Progenitor cell of endocrine pancreas (in vitro differentiated cells): ENCODE results near the gene C18orf54. TPM values are rescaled to one million over a fixed set of nuclear protein-coding genes. Genes with fewer than 3 reads are reported as not detected.

Source experiments
- DNase-seq: peaks from one replicate; pipeline ENCODE4 v3.0.0; 2021; ENCODE audit warnings: low spot score; ENCODE audit not compliant: unreplicated experiment
- H3K27ac Mint-ChIP-seq: 2 replicates; pipeline ENCODE4 v1.8.0; 2021; ENCODE audit warnings: mild to moderate bottlenecking, moderate library complexity, mixed read lengths
- H3K27me3 Mint-ChIP-seq: 2 replicates; pipeline ENCODE4 v1.8.0; 2021; ENCODE audit warnings: mixed read lengths
- H3K36me3 Mint-ChIP-seq: 2 replicates; pipeline ENCODE4 v1.8.0; 2022; ENCODE audit warnings: mixed read lengths; ENCODE audit not compliant: insufficient read depth
- H3K4me1 Mint-ChIP-seq: 2 replicates; pipeline ENCODE4 v1.8.0; 2021; ENCODE audit warnings: low read depth, mixed read lengths
- H3K4me3 Mint-ChIP-seq: 2 replicates; pipeline ENCODE4 v1.8.0; 2021; ENCODE audit warnings: low read depth, mild to moderate bottlenecking, moderate library complexity, mixed read lengths
- H3K9me3 Mint-ChIP-seq: 2 replicates; pipeline ENCODE4 v1.8.0; 2021; ENCODE audit warnings: low read depth, mixed read lengths
- total RNA-seq: library from RNA; stranded (reverse); gene quantifications from 2 replicates; pipeline ENCODE4 v1.2.1, GENCODE V29; 2021
- TF ChIP-seq, protein P1 (sequence below): fragments of 200-600 bp; sonication (generic); IDR thresholded peaks from one replicate; pipeline ENCODE4 v1.5.0; 2021; ENCODE audit warnings: antibody characterized with exemption, mild to moderate bottlenecking; ENCODE audit not compliant: unreplicated experiment

C18orf54 gene
- total RNA-seq, 1 donor from 2014 or later: 12.2 TPM

GRCh38 chr18:54327818-54328217, 29.9 kb upstream of the C18orf54 start:
- peaks cover 4% of the 10 kb centered on the region for H3K4me1 Mint-ChIP-seq
- no peaks in the 10 kb centered on the region for H3K36me3 Mint-ChIP-seq
- H3K4me3 Mint-ChIP-seq: no peak overlapping the region
- no peak overlapping the region for H3K27ac Mint-ChIP-seq
- H3K27me3 Mint-ChIP-seq: no peaks in the 10 kb centered on the region
- no peak for DNase-seq
- no peaks in the 10 kb centered on the region for H3K9me3 Mint-ChIP-seq
- TF ChIP-seq, protein P1, sequence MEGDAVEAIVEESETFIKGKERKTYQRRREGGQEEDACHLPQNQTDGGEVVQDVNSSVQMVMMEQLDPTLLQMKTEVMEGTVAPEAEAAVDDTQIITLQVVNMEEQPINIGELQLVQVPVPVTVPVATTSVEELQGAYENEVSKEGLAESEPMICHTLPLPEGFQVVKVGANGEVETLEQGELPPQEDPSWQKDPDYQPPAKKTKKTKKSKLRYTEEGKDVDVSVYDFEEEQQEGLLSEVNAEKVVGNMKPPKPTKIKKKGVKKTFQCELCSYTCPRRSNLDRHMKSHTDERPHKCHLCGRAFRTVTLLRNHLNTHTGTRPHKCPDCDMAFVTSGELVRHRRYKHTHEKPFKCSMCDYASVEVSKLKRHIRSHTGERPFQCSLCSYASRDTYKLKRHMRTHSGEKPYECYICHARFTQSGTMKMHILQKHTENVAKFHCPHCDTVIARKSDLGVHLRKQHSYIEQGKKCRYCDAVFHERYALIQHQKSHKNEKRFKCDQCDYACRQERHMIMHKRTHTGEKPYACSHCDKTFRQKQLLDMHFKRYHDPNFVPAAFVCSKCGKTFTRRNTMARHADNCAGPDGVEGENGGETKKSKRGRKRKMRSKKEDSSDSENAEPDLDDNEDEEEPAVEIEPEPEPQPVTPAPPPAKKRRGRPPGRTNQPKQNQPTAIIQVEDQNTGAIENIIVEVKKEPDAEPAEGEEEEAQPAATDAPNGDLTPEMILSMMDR: no peak

- H3K27me3 Mint-ChIP-seq: no peaks in the 10 kb centered on the region
- H3K4me1 Mint-ChIP-seq: peaks cover 4% of the 10 kb centered on the region
- no peaks in the 10 kb centered on the region for H3K36me3 Mint-ChIP-seq
These were observed 27.9 kb upstream of the C18orf54 start for GRCh38 chr18:54329787-54330186.

GRCh38 chr18:54330768-54331548, 26.7 kb upstream of the C18orf54 start:
- TF ChIP-seq, protein P1: no peak
- H3K4me3 Mint-ChIP-seq: no peak overlapping the region
- H3K27ac Mint-ChIP-seq: no peak overlapping the region
- H3K36me3 Mint-ChIP-seq: no peaks in the 10 kb centered on the region
- H3K9me3 Mint-ChIP-seq: no peaks in the 10 kb centered on the region
- no peaks in the 10 kb centered on the region for H3K27me3 Mint-ChIP-seq
- DNase-seq: no peak
- peaks cover 4% of the 10 kb centered on the region for H3K4me1 Mint-ChIP-seq

More at GRCh38 chr18:54329787-54330186, 27.9 kb upstream of the C18orf54 start:
- H3K4me3 Mint-ChIP-seq: no peak overlapping the region
- H3K27ac Mint-ChIP-seq: no peak overlapping the region
- TF ChIP-seq, protein P1: no peak
- no peaks in the 10 kb centered on the region for H3K9me3 Mint-ChIP-seq
- no peak for DNase-seq

GRCh38 chr18:54335638-54336173, 22.0 kb upstream of the C18orf54 start:
- TF ChIP-seq, protein P1: no peak
- no peak overlapping the region for H3K27ac Mint-ChIP-seq
- H3K27me3 Mint-ChIP-seq: no peaks in the 10 kb centered on the region
- H3K9me3 Mint-ChIP-seq: peaks cover 4% of the 10 kb centered on the region
- no peak overlapping the region for H3K4me3 Mint-ChIP-seq
- H3K36me3 Mint-ChIP-seq: no peaks in the 10 kb centered on the region
- peaks cover 4% of the 10 kb centered on the region for H3K4me1 Mint-ChIP-seq
- DNase-seq: no peak

- no peaks in the 10 kb centered on the region for H3K4me1 Mint-ChIP-seq
- no peaks in the 10 kb centered on the region for H3K27me3 Mint-ChIP-seq
These were observed 19.5 kb upstream of the C18orf54 start for GRCh38 chr18:54338230-54338629.

More at GRCh38 chr18:54338230-54338629, 19.5 kb upstream of the C18orf54 start:
- no peak overlapping the region for H3K27ac Mint-ChIP-seq
- H3K9me3 Mint-ChIP-seq: peaks cover 9% of the 10 kb centered on the region
- TF ChIP-seq, protein P1: no peak
- H3K4me3 Mint-ChIP-seq: no peak overlapping the region
- DNase-seq: no peak
- peaks cover 1% of the 10 kb centered on the region for H3K36me3 Mint-ChIP-seq
